Lower lobe of right lung (tissue), 2 donors: ENCODE measurements around the gene MIER1. TPM values are rescaled to one million over a fixed set of nuclear protein-coding genes. Genes with fewer than 3 reads are reported as not detected.
"Not testable (repeated sequence)": the region's sequence is repeated elsewhere in the genome, so short reads cannot be mapped to it uniquely, and the experiment has no call there.

Experiments used
- ATAC-seq, 2 donors: fragments of 200-7000 bp; cut with Tn5 transposase; one replicate each; pipeline ENCODE4 v1.9.1; 2020 to 2022; ENCODE audit warnings: mild to moderate bottlenecking in 2 of 2, moderate library complexity in 2 of 2
- DNase-seq: peaks from one replicate; pipeline ENCODE4 v3.0.0-alpha.2; 2020
- H3K27ac ChIP-seq: fragments of 200-600 bp; one replicate; pipeline ENCODE4 v1.8.0; 2022
- H3K27me3 ChIP-seq: fragments of 200-600 bp; one replicate; pipeline ENCODE4 v1.8.0; 2022; ENCODE audit warnings: low read depth
- H3K36me3 ChIP-seq: fragments of 200-600 bp; one replicate; pipeline ENCODE4 v1.8.0; 2022; ENCODE audit warnings: mild to moderate bottlenecking
- H3K4me1 ChIP-seq: fragments of 200-600 bp; one replicate; pipeline ENCODE4 v1.8.0; 2022
- H3K4me3 ChIP-seq: fragments of 200-600 bp; one replicate; pipeline ENCODE4 v1.8.0; 2022; ENCODE audit warnings: mild to moderate bottlenecking
- H3K9me3 ChIP-seq: fragments of 200-600 bp; one replicate; pipeline ENCODE4 v1.8.0; 2022
- intact Hi-C: fragments of 100-400 bp; cut with DNase I; formaldehyde crosslinking; loops from one replicate; pipeline ENCODE4 v1.11.0; 2022
- total RNA-seq: library from RNA; stranded (reverse); fragmentation: NEBNext Ultra II Directional; extraction: Animal tissue kit (Norgen Biotek cat#: 25700); gene quantifications from one replicate; pipeline ENCODE4 v1.2.1, GENCODE V29; 2021
- TF ChIP-seq, protein P1 (sequence below): fragments of 200-600 bp; IDR thresholded peaks from one replicate; pipeline ENCODE4 v1.8.0; 2022; ENCODE audit warnings: antibody characterized with exemption, mild to moderate bottlenecking
- donor health status: DM: no; HTN: yes; CAD: no; lungs with severe emphysema.

Gene MIER1
- total RNA-seq, 1 donor from 2014 or later: 44.0 TPM

DNA sequence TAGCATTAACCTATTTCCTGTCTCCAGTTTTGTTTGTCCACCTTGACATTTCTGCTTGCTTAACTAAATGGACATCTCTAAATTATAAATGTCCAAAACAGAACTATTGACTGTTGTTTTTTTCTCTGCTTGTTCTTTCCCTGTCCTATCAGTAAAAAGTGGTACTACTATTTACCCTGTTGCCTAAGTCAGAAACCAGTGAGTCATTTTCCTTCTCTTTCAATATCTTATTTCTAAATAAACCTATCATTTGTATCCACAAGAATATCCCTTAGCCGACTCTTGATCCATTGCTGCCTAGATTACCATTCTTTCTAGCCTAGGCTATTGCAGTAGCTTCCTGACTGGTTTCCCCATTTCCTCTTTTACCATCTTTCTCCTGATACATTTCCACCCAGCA, 22.5 kb downstream of the MIER1 start:
- peaks cover 68% of the 10 kb centered on the region for H3K36me3 ChIP-seq
- no peaks in the 10 kb centered on the region for H3K27me3 ChIP-seq
- no peak overlapping the region for H3K4me3 ChIP-seq
- ATAC-seq: no peak
- no peak overlapping the region for H3K27ac ChIP-seq
- TF ChIP-seq, protein P1, sequence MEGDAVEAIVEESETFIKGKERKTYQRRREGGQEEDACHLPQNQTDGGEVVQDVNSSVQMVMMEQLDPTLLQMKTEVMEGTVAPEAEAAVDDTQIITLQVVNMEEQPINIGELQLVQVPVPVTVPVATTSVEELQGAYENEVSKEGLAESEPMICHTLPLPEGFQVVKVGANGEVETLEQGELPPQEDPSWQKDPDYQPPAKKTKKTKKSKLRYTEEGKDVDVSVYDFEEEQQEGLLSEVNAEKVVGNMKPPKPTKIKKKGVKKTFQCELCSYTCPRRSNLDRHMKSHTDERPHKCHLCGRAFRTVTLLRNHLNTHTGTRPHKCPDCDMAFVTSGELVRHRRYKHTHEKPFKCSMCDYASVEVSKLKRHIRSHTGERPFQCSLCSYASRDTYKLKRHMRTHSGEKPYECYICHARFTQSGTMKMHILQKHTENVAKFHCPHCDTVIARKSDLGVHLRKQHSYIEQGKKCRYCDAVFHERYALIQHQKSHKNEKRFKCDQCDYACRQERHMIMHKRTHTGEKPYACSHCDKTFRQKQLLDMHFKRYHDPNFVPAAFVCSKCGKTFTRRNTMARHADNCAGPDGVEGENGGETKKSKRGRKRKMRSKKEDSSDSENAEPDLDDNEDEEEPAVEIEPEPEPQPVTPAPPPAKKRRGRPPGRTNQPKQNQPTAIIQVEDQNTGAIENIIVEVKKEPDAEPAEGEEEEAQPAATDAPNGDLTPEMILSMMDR: no peak
- intact Hi-C loops: no loop called here
- no peak for DNase-seq
- H3K9me3 ChIP-seq: no peaks in the 10 kb centered on the region
- H3K4me1 ChIP-seq: peaks cover 35% of the 10 kb centered on the region

DNA sequence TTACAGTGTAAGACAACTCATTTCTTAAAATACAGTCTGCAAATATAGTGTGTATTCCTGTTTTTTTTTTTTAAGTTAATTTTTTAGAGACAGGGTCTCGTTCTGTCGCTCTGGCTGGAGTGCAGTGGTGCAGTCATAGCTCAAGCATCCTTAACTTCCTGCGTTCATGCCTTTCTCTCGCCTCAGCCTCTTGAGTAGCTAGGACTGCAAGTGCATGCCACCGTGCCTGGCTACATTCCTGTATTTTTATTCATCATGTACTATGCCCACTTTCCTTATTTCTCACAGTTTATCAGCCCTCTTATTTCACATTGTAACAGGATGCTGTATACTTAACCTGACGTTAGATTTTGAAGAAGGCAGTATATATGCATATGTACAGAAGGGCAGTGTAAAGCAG, 26.7 kb downstream of the MIER1 start:
- TF ChIP-seq, protein P1: no peak
- no peak overlapping the region for H3K27ac ChIP-seq
- peaks cover 18% of the 10 kb centered on the region for H3K4me1 ChIP-seq
- intact Hi-C loops: no loop called here
- no peaks in the 10 kb centered on the region for H3K27me3 ChIP-seq
- H3K9me3 ChIP-seq: no peaks in the 10 kb centered on the region
- H3K36me3 ChIP-seq: peaks cover 98% of the 10 kb centered on the region
- ATAC-seq (no peak), DNase-seq (no peak)
- H3K4me3 ChIP-seq: no peak overlapping the region

DNA sequence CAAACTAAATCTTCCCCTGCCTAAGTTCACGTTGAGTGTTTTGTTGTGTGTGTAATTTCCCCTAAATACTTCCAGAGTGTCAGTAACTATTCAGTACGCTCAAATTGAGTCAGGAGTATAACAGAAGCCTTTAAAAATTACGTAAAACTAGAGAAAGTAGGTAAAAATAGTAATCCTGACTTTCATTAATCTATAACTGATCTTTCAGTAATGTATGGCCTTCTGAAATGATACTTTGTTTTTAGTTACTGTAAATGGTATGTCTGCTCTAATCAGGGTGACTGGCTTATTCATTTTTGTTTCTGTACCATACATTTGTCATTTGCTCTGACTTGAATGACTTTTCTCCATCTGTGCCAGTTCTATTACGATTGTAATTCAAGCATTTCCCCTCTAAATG, 29.4 kb downstream of the MIER1 start:
- no peaks in the 10 kb centered on the region for H3K27me3 ChIP-seq
- intact Hi-C loops: no loop called here
- TF ChIP-seq, protein P1: no peak
- H3K27ac ChIP-seq: no peak overlapping the region
- no peak for ATAC-seq
- H3K4me1 ChIP-seq: no peaks in the 10 kb centered on the region
- no peaks in the 10 kb centered on the region for H3K9me3 ChIP-seq
- DNase-seq: no peak
- no peak overlapping the region for H3K4me3 ChIP-seq
- peaks cover 98% of the 10 kb centered on the region for H3K36me3 ChIP-seq

DNA sequence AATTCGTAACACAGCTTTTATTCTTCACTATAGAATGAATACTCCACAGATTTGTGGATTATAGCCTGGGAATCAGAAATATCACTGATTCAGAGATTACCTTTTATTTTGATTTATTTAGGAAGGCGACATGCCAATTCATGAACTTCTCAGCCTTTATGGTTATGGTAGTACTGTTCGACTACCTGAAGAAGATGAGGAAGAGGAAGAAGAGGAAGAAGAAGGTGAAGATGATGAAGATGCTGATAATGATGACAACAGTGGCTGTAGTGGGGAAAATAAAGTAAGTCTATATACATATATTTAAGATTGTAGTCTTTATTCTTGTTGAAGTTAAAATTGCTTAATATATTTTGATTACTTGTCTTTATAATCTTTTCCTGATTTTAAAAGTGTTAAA, 33.1 kb downstream of the MIER1 start:
- Histone ChIP-seq H3K36me3 (peaks cover 98% of the 10 kb centered on the region), H3K27me3 (no peaks in the 10 kb centered on the region), H3K4me3 (no peak overlapping the region), H3K27ac (no peak overlapping the region), H3K9me3 (no peaks in the 10 kb centered on the region), H3K4me1 (no peaks in the 10 kb centered on the region)
- ATAC-seq (no peak), DNase-seq (no peak)
- intact Hi-C loops: no loop called here
- TF ChIP-seq, protein P1: no peak

DNA sequence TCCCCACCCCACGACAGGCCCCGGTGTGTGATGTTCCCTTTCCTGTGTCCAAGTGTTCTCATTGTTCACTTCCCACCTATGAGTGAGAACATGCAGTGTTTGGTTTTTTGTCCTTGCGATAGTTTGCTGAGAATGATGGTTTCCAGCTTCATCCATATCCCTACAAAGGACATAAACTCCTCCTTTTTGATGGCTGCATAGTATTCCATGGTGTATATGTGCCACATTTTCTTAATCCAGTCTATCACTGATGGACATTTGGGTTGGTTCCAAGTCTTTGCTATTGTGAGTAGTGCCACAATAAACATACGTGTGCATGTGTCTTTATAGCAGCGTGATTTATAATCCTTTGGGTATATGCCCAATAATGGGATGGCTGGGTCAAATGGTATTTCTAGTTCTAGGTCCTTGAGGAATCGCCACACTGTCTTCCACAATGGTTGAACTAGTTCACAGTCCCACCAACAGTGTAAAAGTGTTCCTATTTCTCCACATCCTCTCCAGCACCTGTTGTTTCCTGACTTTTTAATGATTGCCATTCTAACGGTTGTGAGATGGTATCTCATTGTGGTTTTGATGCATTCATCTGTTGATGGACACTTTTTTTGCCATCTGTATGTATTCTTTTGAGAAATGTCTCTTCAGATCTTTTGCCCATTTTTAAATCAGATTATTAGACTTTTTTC, 41.5 kb downstream of the MIER1 start:
- H3K4me1 ChIP-seq, H3K9me3 ChIP-seq, intact Hi-C loops, H3K4me3 ChIP-seq, H3K27ac ChIP-seq, ATAC-seq, H3K27me3 ChIP-seq, DNase-seq: not testable (repeated sequence)
- H3K36me3 ChIP-seq: peaks cover 86% of the 10 kb centered on the region

DNA sequence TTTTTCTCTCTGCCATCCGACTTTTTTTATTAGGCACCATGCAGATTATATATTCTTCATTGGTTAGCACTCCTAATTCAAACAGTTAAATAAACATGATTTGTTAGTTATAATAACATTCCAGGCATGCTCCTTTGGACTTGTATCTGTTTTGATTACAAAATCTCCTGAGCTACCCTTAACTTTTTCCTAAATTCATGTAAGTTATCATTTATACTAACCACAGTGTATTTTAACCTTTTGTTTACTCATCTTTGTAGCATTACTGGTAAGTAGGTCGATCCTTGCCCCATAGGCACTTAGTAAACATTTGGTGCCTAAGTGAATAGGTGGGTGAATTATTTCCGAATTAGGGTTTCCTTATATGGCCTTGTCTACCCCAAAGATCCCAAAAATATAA, 43.8 kb downstream of the MIER1 start:
- intact Hi-C loops: no loop called here
- H3K4me1 ChIP-seq: no peaks in the 10 kb centered on the region
- TF ChIP-seq, protein P1: no peak
- DNase-seq (no peak), ATAC-seq (no peak)
- no peaks in the 10 kb centered on the region for H3K9me3 ChIP-seq
- no peak overlapping the region for H3K27ac ChIP-seq
- no peak overlapping the region for H3K4me3 ChIP-seq
- peaks cover 82% of the 10 kb centered on the region for H3K36me3 ChIP-seq
- H3K27me3 ChIP-seq: no peaks in the 10 kb centered on the region
